OCI-LY7 (cell line): ENCODE results near the gene BSCL2.

Experiments
- EZH2phosphoT487 ChIP-seq: fragments of 200-600 bp; sonication (generic); IDR thresholded peaks from 2 replicates; pipeline ENCODE4 v1.6.1; 2018; ENCODE audit warnings: low read depth, borderline replicate concordance, mild to moderate bottlenecking, mixed run types, antibody characterized with exemption, low read length, moderate library complexity, mixed read lengths
- TF ChIP-seq, protein P1 (sequence below): fragments of 200-600 bp; sonication (generic); conservative IDR thresholded peaks from 2 replicates; pipeline ENCODE4 v1.5.1; 2014; ENCODE audit warnings: mild to moderate bottlenecking, antibody characterized with exemption, low read length, moderate library complexity, mixed read lengths

- TF ChIP-seq, protein P1, sequence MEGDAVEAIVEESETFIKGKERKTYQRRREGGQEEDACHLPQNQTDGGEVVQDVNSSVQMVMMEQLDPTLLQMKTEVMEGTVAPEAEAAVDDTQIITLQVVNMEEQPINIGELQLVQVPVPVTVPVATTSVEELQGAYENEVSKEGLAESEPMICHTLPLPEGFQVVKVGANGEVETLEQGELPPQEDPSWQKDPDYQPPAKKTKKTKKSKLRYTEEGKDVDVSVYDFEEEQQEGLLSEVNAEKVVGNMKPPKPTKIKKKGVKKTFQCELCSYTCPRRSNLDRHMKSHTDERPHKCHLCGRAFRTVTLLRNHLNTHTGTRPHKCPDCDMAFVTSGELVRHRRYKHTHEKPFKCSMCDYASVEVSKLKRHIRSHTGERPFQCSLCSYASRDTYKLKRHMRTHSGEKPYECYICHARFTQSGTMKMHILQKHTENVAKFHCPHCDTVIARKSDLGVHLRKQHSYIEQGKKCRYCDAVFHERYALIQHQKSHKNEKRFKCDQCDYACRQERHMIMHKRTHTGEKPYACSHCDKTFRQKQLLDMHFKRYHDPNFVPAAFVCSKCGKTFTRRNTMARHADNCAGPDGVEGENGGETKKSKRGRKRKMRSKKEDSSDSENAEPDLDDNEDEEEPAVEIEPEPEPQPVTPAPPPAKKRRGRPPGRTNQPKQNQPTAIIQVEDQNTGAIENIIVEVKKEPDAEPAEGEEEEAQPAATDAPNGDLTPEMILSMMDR, result no peak
- no peak for TF ChIP-seq EZH2phosphoT487
Measured at GRCh38 chr11:62678770-62679696, 28.2 kb downstream of the BSCL2 start, which contains the start of gene UBXN1.
